Fibroblast of lung (primary cell): ENCODE data around the gene HOXA11.

ENCODE experiments used
- EZH2 ChIP-seq: IDR thresholded peaks from 2 replicates; pipeline ENCODE4 v1.5.1; 2012; ENCODE audit warnings: low read length, control low read depth, mild to moderate bottlenecking; ENCODE audit errors: missing control alignments
- TF ChIP-seq, protein P1 (sequence below), 2 donors: IDR thresholded peaks in 1 of 2; conservative IDR thresholded peaks in 1 of 2; 1 replicate in 1 of 2; 2 replicates in 1 of 2; pipeline ENCODE4 v1.5.1; 2011 to 2012; ENCODE audit warnings: low read length in 2 of 2, control low read depth in 1 of 2, inconsistent platforms in 1 of 2, low read depth in 1 of 2, mild to moderate bottlenecking in 1 of 2

DNA sequence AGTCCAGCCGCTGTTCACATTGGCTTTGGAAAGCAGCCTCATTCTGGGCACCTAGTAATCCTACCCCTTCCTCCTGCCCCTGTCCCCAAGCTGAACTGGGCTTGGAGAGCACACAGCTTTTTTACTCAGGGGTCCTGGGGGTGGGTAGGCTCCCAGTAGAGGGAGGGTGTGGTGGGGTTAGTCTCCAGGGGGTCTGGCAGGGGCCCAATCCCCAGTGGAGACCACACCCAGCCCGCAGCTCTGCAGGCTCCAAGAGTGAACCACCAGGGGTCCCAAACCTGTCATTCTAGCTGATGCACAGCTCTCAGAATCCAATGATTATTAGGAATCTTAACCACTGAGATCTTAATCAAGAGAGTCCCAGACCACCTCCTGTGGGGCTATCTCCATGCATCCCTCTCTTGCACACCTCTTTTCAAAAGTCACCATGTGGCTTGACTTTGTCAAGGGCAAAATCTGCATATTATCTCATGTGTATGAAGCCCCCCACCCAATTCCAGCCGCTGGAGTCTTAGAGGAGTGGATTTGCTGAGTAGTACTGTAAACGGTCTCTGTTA lies 2.7 kb downstream of the HOXA11 start:
- TF ChIP-seq, protein P1, sequence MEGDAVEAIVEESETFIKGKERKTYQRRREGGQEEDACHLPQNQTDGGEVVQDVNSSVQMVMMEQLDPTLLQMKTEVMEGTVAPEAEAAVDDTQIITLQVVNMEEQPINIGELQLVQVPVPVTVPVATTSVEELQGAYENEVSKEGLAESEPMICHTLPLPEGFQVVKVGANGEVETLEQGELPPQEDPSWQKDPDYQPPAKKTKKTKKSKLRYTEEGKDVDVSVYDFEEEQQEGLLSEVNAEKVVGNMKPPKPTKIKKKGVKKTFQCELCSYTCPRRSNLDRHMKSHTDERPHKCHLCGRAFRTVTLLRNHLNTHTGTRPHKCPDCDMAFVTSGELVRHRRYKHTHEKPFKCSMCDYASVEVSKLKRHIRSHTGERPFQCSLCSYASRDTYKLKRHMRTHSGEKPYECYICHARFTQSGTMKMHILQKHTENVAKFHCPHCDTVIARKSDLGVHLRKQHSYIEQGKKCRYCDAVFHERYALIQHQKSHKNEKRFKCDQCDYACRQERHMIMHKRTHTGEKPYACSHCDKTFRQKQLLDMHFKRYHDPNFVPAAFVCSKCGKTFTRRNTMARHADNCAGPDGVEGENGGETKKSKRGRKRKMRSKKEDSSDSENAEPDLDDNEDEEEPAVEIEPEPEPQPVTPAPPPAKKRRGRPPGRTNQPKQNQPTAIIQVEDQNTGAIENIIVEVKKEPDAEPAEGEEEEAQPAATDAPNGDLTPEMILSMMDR (conservative IDR thresholded peaks at IDR 0.05 in 1 of 2, IDR thresholded peaks at IDR 0.05 in 1 of 2; ENCODE audit: low read depth in 1 of 2, low read length in 2 of 2), result no peak
- TF ChIP-seq EZH2, result no peak
